GM13976 (cell line): Measurements from ENCODE around the gene ARHGAP6.

ENCODE experiments used
- DNase-seq: peaks from one replicate; pipeline ENCODE4 v3.0.0; 2012; ENCODE audit warnings: low spot score
- CTCF ChIP-seq: IDR thresholded peaks from 2 replicates; pipeline ENCODE4 v1.5.1; 2012; ENCODE audit warnings: borderline replicate concordance, mild to moderate bottlenecking; ENCODE audit not compliant: insufficient read depth; ENCODE audit errors: extremely low read depth, missing control alignments, control extremely low read depth
- in situ Hi-C: fragments of 300-500 bp; cut with MboI; formaldehyde crosslinking; loops from one replicate; pipeline ENCODE4 v1.12.0; 2022; ENCODE audit warnings: low sequenced_read_pairs, mixed read lengths, inconsistent platforms; ENCODE audit not compliant: unreplicated experiment

Gene ARHGAP6

GRCh38 chrX:11648705-11649519 is 16.8 kb downstream of the ARHGAP6 start:
- in situ Hi-C loops, result no loop called here
- no peak for DNase-seq
- no peak for TF ChIP-seq CTCF

- DNase-seq, result no peak
- no peak for TF ChIP-seq CTCF
- in situ Hi-C loops, result no loop called here
These were observed 18.6 kb downstream of the ARHGAP6 start for GRCh38 chrX:11647138-11647537.

- TF ChIP-seq CTCF, result no peak
- in situ Hi-C loops, result no loop called here
- DNase-seq, result no peak
These were observed 24.2 kb downstream of the ARHGAP6 start for GRCh38 chrX:11641349-11642065.

GRCh38 chrX:11640089-11640488 is 25.6 kb downstream of the ARHGAP6 start:
- DNase-seq, result no peak
- TF ChIP-seq CTCF, result no peak
- in situ Hi-C loops, result no loop called here

GRCh38 chrX:11632732-11633131 is 33.0 kb downstream of the ARHGAP6 start:
- in situ Hi-C loops, result no loop called here
- DNase-seq, result no peak
- TF ChIP-seq CTCF, result no peak

GRCh38 chrX:11629593-11630211 is 36.0 kb downstream of the ARHGAP6 start:
- peak; percentile 4 for DNase-seq
- no peak for TF ChIP-seq CTCF
- in situ Hi-C loops, result no loop called here
